Ectodermal cell (in vitro differentiated cells): ENCODE data around the gene HLCS.
"Not testable (repeated sequence)": the region's sequence is repeated elsewhere in the genome, so short reads cannot be mapped to it uniquely, and the experiment has no call there.

Experiments used
- H3K27ac ChIP-seq: 2 replicates; pipeline ENCODE4 v1.7.0; 2013; ENCODE audit warnings: mild to moderate bottlenecking, low read depth, low read length; ENCODE audit not compliant: insufficient read depth, poor library complexity, severe bottlenecking
- H3K27me3 ChIP-seq: 2 replicates; pipeline ENCODE4 v1.7.0; 2013; ENCODE audit warnings: mild to moderate bottlenecking, low read length; ENCODE audit not compliant: insufficient read depth, control insufficient read depth, poor library complexity, severe bottlenecking
- H3K36me3 ChIP-seq: one replicate; pipeline ENCODE4 v1.7.0; 2013; ENCODE audit warnings: low read length; ENCODE audit not compliant: control insufficient read depth, insufficient read depth
- H3K4me1 ChIP-seq: one replicate; pipeline ENCODE4 v1.7.0; 2013; ENCODE audit warnings: low read length; ENCODE audit not compliant: control insufficient read depth, insufficient read depth
- H3K4me3 ChIP-seq: 2 replicates; pipeline ENCODE4 v1.7.0; 2013; ENCODE audit warnings: low read depth, low read length, control low read depth; ENCODE audit not compliant: insufficient read depth
- H3K9me3 ChIP-seq: 2 replicates; pipeline ENCODE4 v1.7.0; 2013; ENCODE audit warnings: mild to moderate bottlenecking, low read length, moderate library complexity; ENCODE audit not compliant: control insufficient read depth
- WGBS, 2 experiments: methylation state at CpG; one replicate each; pipeline ENCODE4 v1.1.7; 2013; ENCODE audit warnings: missing lambda C conversion rate in 2 of 2; 5-methylcytosine and 5-hydroxymethylcytosine counted together

The HLCS gene

GRCh38 chr21:36952331-36952730 is 14.1 kb downstream of the HLCS start:
- not testable (repeated sequence) for H3K9me3 ChIP-seq, H3K27ac ChIP-seq, H3K4me1 ChIP-seq, H3K4me3 ChIP-seq, H3K27me3 ChIP-seq, H3K36me3 ChIP-seq
- WGBS, 2 experiments, result 96 to 98% methylated on average over 12 of the region's 12 CpGs

GRCh38 chr21:36949171-36950141 is 17.0 kb downstream of the HLCS start:
- H3K36me3 ChIP-seq, result no peaks in the 10 kb centered on the region
- 94% methylated on average over 6 of the region's 6 CpGs for WGBS, 2 experiments
- peaks cover 8% of the 10 kb centered on the region for H3K4me1 ChIP-seq
- no peak overlapping the region for H3K4me3 ChIP-seq
- no peaks in the 10 kb centered on the region for H3K9me3 ChIP-seq
- H3K27ac ChIP-seq, result no peak overlapping the region
- H3K27me3 ChIP-seq, result no peaks in the 10 kb centered on the region

GRCh38 chr21:36948686-36949085 is 17.8 kb downstream of the HLCS start:
- peaks cover 8% of the 10 kb centered on the region for H3K4me1 ChIP-seq
- no peaks in the 10 kb centered on the region for H3K9me3 ChIP-seq
- 93 to 99% methylated on average over 3 to 6 of the region's 6 CpGs for WGBS, 2 experiments
- no peaks in the 10 kb centered on the region for H3K36me3 ChIP-seq
- no peak overlapping the region for H3K4me3 ChIP-seq
- no peaks in the 10 kb centered on the region for H3K27me3 ChIP-seq
- H3K27ac ChIP-seq, result no peak overlapping the region

GRCh38 chr21:36946949-36947356 is 19.5 kb downstream of the HLCS start:
- Histone ChIP-seq H3K4me1 (peaks cover 8% of the 10 kb centered on the region), H3K4me3 (no peak overlapping the region), H3K9me3 (no peaks in the 10 kb centered on the region), H3K27ac (no peak overlapping the region), H3K36me3 (no peaks in the 10 kb centered on the region), H3K27me3 (no peaks in the 10 kb centered on the region)
- WGBS, 2 experiments, result 14% methylated on average over 11 of the region's 11 CpGs

- no peaks in the 10 kb centered on the region for H3K36me3 ChIP-seq
- H3K9me3 ChIP-seq, result no peaks in the 10 kb centered on the region
- WGBS, 2 experiments, result 96 to 97% methylated on average over 6 of the region's 6 CpGs
- H3K27ac ChIP-seq, result no peak overlapping the region
- H3K4me3 ChIP-seq, result no peak overlapping the region
- H3K27me3 ChIP-seq, result no peaks in the 10 kb centered on the region
- H3K4me1 ChIP-seq, result peaks cover 8% of the 10 kb centered on the region
Observed at GRCh38 chr21:36945496-36946138, 20.9 kb downstream of the HLCS start.

- 95 to 96% methylated on average over 24 of the region's 24 CpGs for WGBS, 2 experiments
- Histone ChIP-seq H3K4me3 (no peak overlapping the region), H3K4me1 (no peaks in the 10 kb centered on the region), H3K27ac (no peak overlapping the region), H3K9me3 (no peaks in the 10 kb centered on the region), H3K27me3 (no peaks in the 10 kb centered on the region), H3K36me3 (peaks cover 4% of the 10 kb centered on the region)
Observed at GRCh38 chr21:36936361-36937135, 29.9 kb downstream of the HLCS start.

- H3K36me3 ChIP-seq, result peaks cover 4% of the 10 kb centered on the region
- H3K9me3 ChIP-seq, result no peaks in the 10 kb centered on the region
- no peaks in the 10 kb centered on the region for H3K4me1 ChIP-seq
- H3K4me3 ChIP-seq, result no peak overlapping the region
- H3K27ac ChIP-seq, result no peak overlapping the region
- no peaks in the 10 kb centered on the region for H3K27me3 ChIP-seq
- WGBS, 2 experiments, result 68 to 72% methylated on average over 4 to 5 of the region's 5 CpGs
Observed at GRCh38 chr21:36934864-36935420, 31.5 kb downstream of the HLCS start.

- Histone ChIP-seq H3K27ac (no peak overlapping the region), H3K4me1 (no peaks in the 10 kb centered on the region), H3K9me3 (no peaks in the 10 kb centered on the region), H3K36me3 (peaks cover 4% of the 10 kb centered on the region), H3K4me3 (no peak overlapping the region), H3K27me3 (no peaks in the 10 kb centered on the region)
- WGBS, 2 experiments, result 83 to 95% methylated on average over 3 of the region's 3 CpGs
Observed at GRCh38 chr21:36932161-36932816, 34.2 kb downstream of the HLCS start.

GRCh38 chr21:36929622-36930021 is 36.8 kb downstream of the HLCS start:
- Histone ChIP-seq H3K36me3 (no peaks in the 10 kb centered on the region), H3K9me3 (no peaks in the 10 kb centered on the region), H3K27me3 (no peaks in the 10 kb centered on the region), H3K27ac (no peak overlapping the region), H3K4me3 (no peak overlapping the region), H3K4me1 (no peaks in the 10 kb centered on the region)
- WGBS, 2 experiments, result 77 to 79% methylated on average over 7 of the region's 7 CpGs
